Right forelimb (tissue), 1 donor: ENCODE measurements around the gene GPC3.

Experiments
- DNase-seq: peaks from one replicate; pipeline ENCODE4 v3.0.0-alpha.2; 2018

Gene GPC3

DNA sequence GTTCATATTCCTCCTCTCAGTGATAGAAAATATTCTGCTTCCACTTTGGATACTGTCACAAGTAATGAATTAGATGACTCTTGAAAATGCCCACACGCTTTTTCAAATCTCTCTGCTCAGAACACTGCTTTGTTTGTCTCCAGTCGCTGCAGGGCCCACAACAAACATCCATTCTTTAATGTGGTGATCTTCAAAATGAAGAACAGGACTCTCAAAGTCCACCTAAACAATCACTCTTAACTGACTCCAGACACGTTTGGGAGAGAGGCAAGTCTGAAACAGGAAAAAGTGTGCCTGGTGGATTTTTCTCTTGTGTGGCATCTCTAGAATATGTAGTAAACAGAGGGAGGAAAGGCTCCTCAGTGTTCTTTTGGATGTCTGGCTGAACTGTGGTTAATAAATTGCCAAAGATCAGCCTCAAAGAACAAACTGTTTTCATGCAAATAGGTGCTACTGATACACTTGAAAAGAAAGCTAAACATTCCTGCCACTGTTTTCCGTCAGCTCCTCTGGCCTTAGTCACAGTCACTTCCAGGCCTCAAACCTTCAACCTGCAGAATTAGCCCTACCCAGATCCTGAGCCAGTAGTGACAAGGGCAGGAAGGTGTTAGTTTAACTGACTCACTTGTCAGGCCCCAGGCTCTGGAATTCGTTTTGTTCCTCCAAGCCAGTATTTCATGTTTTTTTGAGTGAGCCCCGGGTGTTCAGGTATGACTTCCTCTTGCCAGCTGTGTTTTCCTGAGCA, 310.5 kb downstream of the GPC3 start:
- DNase-seq, result no peak

DNA sequence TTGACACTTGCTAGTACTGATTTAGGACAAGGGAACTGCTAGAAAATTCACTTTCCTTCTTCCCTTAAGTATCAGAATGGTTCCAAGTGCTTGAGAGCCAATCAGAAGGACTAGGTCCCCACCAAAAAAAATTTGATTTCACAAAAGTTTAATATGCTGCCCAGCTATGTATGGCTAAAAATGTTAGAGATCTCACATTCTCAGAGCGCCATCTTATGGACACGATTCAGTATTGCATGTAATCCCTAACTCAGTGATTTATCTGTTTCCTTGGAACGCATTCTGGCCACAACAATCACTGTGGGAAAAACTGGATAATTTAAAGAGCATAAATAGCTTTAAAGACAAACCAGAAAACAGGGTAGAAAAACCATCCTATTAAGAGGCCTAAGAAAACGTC, 315.0 kb downstream of the GPC3 start:
- DNase-seq, result no peak

- no peak for DNase-seq
These were observed 316.2 kb downstream of the GPC3 start for GRCh38 chrX:133669214-133669613.

- DNase-seq, result no peak
These were observed 317.0 kb downstream of the GPC3 start for GRCh38 chrX:133668225-133668931.

GRCh38 chrX:133666256-133666655, 319.1 kb downstream of the GPC3 start:
- DNase-seq, result no peak

DNA sequence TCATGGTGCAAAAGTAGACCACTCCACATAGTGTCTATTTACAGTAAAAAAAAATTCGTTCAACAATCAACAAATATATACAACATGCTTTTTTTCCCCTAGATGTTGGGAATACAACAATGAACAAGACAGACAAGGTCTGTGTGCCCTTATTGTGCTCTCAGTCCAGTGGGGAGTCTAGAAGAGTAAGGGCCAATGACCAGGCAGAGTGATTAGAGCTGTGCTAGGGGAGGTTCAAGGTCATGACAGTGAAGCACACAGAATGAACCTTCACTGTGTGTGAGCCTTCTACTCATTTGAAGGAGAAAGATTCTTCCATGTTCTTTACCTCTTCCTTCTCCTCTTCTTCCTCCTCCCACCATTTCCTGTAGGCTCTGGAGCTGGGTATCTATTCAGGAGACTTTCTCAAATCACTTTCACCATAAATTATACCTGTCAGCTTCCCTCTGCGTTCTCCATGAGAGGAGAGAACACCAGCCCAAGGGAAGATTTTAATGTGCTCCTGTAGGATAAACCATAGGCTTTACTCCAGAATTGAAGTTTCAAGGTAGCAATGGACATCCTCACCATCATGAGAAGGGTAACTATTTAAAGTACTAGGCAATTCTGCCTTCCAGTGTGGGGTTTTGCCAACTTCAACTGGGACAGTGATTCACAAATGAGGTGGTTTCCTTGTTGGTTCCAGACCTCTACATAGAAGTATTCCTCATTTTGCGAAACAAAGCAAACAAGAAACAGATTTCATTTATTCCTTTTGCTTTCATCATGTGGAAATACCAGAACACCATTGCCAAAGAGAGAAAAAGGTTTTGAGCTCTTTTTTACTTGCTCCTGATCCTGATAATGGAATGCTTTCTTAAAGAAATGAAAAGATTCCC, 323.2 kb downstream of the GPC3 start:
- DNase-seq, result no peak

DNA sequence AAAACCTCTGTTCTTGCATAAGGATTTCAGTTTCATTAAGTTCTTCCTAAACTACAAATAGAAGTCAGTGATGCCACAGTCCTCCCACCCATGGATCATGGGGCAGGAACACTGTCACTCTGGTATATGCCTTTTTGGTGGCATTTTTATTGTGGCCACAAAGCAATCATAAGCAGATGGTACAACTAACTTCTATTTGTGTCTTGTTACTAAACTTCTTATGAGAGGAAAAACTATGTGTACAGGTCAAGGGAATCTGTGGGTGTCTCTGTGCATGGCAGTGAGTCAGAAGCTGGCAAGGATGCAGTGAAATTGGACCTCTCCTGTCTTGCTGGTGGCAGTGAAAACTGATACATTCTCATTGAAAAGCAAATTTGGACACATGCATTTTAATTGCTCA, 325.1 kb downstream of the GPC3 start:
- no peak for DNase-seq

DNA sequence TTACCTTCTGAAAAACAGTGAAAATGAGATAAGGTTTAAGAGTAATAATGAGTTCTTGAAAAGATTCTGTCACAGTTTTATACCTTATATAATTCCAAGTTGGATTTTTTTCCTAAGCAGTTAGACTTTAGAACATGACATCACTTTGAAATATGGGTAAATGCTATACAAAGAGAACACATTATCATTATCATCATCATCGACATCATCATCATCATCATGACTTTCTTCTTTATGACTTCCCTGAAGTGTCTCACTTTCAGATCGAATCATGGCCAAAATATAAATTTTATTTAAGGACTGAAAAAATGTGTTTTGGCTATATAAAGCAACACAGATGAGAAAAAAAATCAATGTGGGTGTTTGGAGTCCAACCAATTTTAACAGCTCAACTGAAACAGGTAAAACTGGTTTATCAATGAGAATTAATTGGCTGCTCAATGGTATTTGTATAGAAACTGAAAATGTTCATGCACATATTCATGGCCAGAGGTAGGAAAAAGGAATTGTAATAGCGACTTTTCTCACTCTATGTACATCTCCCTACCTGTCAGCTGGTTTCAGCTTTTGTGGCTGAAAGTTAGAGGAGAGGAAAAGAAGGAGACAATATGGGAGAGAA, 327.0 kb downstream of the GPC3 start:
- no peak for DNase-seq

GRCh38 chrX:133655275-133656265, 329.8 kb downstream of the GPC3 start:
- no peak for DNase-seq

GRCh38 chrX:133654811-133655210, 330.6 kb downstream of the GPC3 start:
- no peak for DNase-seq

DNA sequence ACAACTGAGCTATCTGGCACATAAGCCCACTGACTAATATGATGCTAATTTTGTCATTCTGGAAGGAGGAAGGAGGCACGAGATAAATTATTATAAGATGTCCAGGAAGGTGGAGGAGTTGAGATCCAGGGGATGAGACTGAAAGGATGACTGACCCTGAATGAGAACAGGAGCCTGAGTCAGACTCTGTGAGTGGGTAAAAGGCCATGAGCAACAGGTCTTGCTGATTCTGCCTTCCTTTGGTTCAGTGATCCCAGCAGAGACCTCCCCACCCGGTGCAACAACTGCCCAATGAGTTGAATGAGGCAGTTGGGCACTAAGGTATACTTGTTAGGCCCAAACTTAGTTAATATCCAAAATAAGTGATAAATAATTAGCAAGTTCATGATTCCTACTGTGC, 332.0 kb downstream of the GPC3 start:
- DNase-seq, result no peak

DNA sequence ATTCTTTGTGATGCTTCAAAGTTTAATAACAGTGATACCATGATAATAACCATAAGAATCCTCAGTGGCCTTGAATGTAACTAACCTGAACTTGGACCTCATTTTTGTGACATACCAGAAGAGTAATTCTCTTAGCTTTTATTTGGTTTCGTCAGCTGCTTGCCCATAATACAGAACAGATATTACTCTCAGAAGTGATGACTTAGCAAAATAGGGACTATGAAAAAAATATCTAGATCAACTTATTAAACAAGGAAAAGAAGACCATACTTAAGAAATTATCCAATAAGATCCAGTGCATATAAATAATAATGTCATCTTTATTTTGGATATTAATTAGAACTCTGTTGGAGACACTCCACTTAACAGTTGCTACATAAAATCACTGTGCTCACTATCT, 333.2 kb downstream of the GPC3 start:
- no peak for DNase-seq

DNA sequence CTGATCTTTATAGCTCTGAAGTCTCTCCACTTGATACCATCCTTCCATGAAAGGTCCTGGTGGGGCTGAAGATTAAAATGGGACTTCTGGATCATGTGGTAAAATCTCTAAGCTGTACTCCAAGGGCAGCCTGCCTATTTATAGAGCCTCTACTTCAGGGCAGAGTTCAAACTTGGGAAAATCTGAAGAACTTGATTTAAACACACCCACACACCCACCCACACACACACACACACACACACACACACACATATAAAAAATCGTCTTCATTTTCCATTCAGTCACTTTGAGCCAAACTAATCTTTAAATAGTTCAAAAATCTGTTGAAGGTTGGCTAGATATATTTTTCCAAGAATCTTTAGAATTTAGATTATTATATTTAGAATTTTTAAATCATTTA, 335.2 kb downstream of the GPC3 start:
- DNase-seq, result no peak

DNA sequence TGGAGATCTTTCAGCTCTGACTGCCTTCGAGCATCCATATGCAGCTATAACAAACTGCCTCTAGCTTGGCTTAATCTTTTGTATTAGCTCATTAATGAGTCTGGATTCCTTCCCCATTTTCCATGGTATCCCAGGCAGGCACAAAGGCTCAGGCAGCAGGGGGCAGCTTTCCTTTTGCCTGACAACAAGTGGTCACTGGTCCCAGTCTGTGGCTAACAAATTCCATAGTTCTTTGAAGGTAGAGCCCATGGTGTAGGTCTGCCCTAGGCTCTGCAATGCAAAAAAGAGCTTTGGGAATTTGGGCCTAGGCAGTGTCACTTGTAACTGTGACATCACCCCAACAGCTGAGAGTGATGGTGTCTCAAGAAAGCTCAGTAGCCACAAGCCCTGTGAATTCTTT, 335.7 kb downstream of the GPC3 start:
- DNase-seq, result no peak

DNA sequence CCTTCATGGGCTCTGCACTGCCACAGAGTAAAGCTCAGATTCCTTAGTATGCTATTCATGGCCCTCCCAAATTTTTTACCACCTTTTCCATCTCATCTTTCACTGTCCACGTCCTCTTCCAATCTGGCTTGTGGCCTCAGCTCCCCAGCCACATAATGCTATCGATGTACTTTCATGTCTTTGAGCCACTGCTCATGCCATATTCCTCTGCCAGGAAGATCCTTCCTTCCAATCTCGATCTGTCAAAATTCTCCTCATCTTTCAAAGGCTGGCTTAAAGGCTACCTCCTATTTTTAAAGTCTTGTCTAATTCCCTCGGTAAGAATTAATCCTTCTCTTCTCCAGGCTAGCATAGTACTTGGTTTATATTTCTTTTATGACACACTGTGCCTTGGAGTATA, 336.8 kb downstream of the GPC3 start:
- no peak for DNase-seq

DNA sequence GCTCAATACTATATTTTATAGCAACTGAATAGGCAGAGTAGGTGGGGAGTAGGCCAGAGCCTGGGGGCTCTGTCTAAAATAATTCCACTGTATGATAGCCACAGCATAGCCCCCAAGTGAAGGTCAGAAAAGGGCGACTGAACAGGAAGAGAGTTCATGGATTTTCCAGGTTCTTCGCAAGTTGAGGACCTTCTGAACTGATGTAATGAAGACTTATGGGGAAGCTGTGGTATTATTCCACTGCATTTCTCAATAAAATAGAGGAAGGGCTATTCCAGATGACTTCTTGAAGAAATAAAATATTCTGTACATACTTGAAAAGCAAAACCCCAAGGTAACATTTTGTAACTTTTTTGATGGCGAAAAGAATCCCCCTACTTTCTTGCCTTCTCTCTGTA, 338.7 kb downstream of the GPC3 start:
- no peak for DNase-seq

- no peak for DNase-seq
These were observed 339.2 kb downstream of the GPC3 start for GRCh38 chrX:133645977-133646718.

GRCh38 chrX:133645256-133645655, 340.1 kb downstream of the GPC3 start:
- DNase-seq, result no peak

GRCh38 chrX:133640161-133641015, 345.0 kb downstream of the GPC3 start:
- DNase-seq, result no peak

DNA sequence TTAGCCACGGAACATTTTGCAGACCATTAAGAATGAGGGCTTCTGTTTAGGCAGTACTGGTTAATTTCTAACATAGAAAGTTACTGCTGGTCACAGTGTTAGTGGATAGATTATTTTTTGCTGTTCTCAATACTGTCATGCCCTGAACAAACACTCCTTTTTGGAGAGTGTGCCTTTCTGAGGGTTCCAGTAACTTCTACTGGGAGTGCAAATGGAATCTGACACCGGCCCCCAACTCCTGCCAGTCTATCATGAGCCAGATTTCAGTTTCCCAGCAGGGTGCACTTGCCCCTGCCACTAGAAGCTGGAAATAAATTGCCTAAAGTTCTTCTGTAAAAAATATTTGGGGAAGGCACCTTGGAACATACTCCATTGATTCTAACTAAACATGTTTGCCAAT, 345.7 kb downstream of the GPC3 start:
- no peak for DNase-seq
